GM23338 (cell line): ENCODE data around the gene SORCS2.

Experiments used
- CTCF ChIP-seq, 2 experiments: fragments of 200-600 bp in 1 of 2; sonication (generic) in 1 of 2; conservative IDR thresholded peaks; 2 replicates each; pipeline versions ENCODE4 v1.5.1 to v1.6.1; 2016 to 2017; ENCODE audit warnings: antibody characterized with exemption in 2 of 2, low read depth in 2 of 2, mild to moderate bottlenecking in 2 of 2, moderate library complexity in 1 of 2
- REST ChIP-seq: IDR thresholded peaks from one replicate; pipeline ENCODE4 v1.6.1; 2018; ENCODE audit warnings: antibody characterized with exemption; ENCODE audit not compliant: unreplicated experiment

GRCh38 chr4:7590899-7591298, 398.6 kb downstream of the SORCS2 start:
- no peak for TF ChIP-seq CTCF (conservative IDR thresholded peaks at IDR 0.05; ENCODE audit: low read depth in 2 of 2)
- TF ChIP-seq REST, result no peak
